Activated T-cell treated with anti-CD3 and anti-CD28 coated beads, Interleukin-2, amount 50 U/mL, for 48 hours (primary cell): ENCODE results near the gene UBR1.
"Not testable (repeated sequence)": the region's sequence is repeated elsewhere in the genome, so short reads cannot be mapped to it uniquely, and the experiment has no call there.

Source experiments
- DNase-seq, 2 experiments: peaks; one replicate each; pipeline ENCODE4 v3.0.0-alpha.2; 2020

The UBR1 gene

DNA sequence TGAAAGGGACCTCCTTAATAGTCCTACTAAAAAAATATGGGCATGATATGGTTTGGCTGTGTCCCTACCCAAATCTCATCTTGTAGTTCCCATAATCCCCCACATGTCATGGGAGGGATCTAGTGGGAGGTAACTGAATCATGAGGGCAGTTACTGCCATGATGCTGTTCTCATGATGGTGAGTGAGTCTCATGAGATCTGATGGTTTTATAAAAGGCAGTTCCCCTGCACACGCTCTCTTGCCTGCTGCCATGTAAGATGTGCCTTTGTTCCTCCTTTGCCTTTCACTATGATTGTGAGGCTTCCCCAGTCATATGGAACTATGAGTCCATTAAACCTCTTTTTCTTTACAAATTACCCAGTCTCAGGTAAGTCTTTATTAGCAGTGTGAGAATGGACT, 211.9 kb downstream of the UBR1 start:
- DNase-seq = not testable (repeated sequence)
